ENCODE results near the gene APEH. TPM values are rescaled to one million over a fixed set of nuclear protein-coding genes. Genes with fewer than 3 reads are reported as not detected.

APEH gene
- total and polyA plus RNA-seq, 2 of the 4 experiments (the other 2 are of a cell fraction) = 89.2 to 142 TPM

GRCh38 chr3:49717211-49717958 lies 43.2 kb downstream of the APEH start:
- H3K9me1 ChIP-seq (ENCODE audit: insufficient read depth, low read length) = no peaks in the 10 kb centered on the region; the same call in 1 of the 2 replicates
- no peak overlapping the region for H3K27ac ChIP-seq (ENCODE audit: insufficient read depth, low read length)
- peaks cover 6% of the 10 kb centered on the region for H3K4me1 ChIP-seq (ENCODE audit: control insufficient read depth, insufficient read depth, low read length)
- H3K4me3 ChIP-seq (ENCODE audit: insufficient read depth, low read depth, low read length) = no peak overlapping the region
- peaks cover 28% of the 10 kb centered on the region for H3K36me3 ChIP-seq (ENCODE audit: control insufficient read depth, insufficient read depth, low read length)
- H2BK5ac ChIP-seq (ENCODE audit: low read depth, low read length, poor library complexity, severe bottlenecking) = no peak overlapping the region
- ATAC-seq (ENCODE audit: low read depth) = no peak
- 100% methylated on average over 1 of the region's 14 CpGs; no CpG with 5 or more reads in 1 of the 2 experiments for WGBS, 2 experiments (ENCODE audit: extremely low coverage in 2 of 2, insufficient read length in 1 of 2)
- no peaks in the 10 kb centered on the region for H3K9me3 ChIP-seq (ENCODE audit: control insufficient read depth, insufficient read depth, low read length)
- dilution Hi-C loops (cut with HindIII; ENCODE audit: low sequenced_read_pairs, unreplicated experiment) = no loop called here
- no peak overlapping the region for H4K5ac ChIP-seq (ENCODE audit: low read depth, low read length)
- DNase-seq = no peak
- no peak overlapping the region for H4K8ac ChIP-seq (ENCODE audit: low read depth in 2 of 2, low read length in 2 of 2)
- H3K27me3 ChIP-seq (ENCODE audit: control insufficient read depth, insufficient read depth, low read length) = no peaks in the 10 kb centered on the region
- no peak overlapping the region for H2BK15ac ChIP-seq (ENCODE audit: low read depth, low read length)
- H3K14ac ChIP-seq (replicated peaks; ENCODE audit: low read depth, low read length) = no peak overlapping the region
- no peak overlapping the region for H2AK9ac ChIP-seq (replicated peaks; ENCODE audit: low read depth, low read length, poor library complexity)
- ChIA-PET POLR2A (ENCODE audit: unreplicated experiment) (no interaction called here), CTCF (no interaction called here)
- H3K18ac ChIP-seq (ENCODE audit: low read depth, low read length) = no peak overlapping the region
- intact Hi-C loops (cut with micrococcal nuclease) = no loop called here
- H3K4me2 ChIP-seq (ENCODE audit: low read depth, low read length) = no peak overlapping the region
- H3K79me1 ChIP-seq (ENCODE audit: low read depth in 1 of 2, low read length in 2 of 2) = peaks cover 4 to 27% of the 10 kb centered on the region in 2 experiments; a peak in 3 of 4 replicates
- no peak overlapping the region for H2BK20ac ChIP-seq (ENCODE audit: low read depth, low read length)
- TF ChIP-seq ELK1 (IDR thresholded peaks at IDR 0.05; ENCODE audit: borderline replicate concordance, low read depth, low read length) (no peak), MAZ (IDR thresholded peaks at IDR 0.05; ENCODE audit: borderline replicate concordance, low read depth, low read length) (no peak), FOS (IDR thresholded peaks at IDR 0.05; ENCODE audit: low read depth, low read length) (no peak), MXI1 (IDR thresholded peaks at IDR 0.05; ENCODE audit: borderline replicate concordance, low read depth, low read length) (no peak), RAD21 (IDR thresholded peaks at IDR 0.05; ENCODE audit: low read length) (no peak), SMC3 (IDR thresholded peaks at IDR 0.05; ENCODE audit: low read depth, low read length) (no peak), CEBPB (IDR thresholded peaks at IDR 0.05; ENCODE audit: low read depth, low read length) (no peak), RFX5 (IDR thresholded peaks at IDR 0.05; ENCODE audit: low read depth, low read length) (no peak), USF2 (IDR thresholded peaks at IDR 0.05; ENCODE audit: low read depth, low read length) (no peak)
- no peak overlapping the region for H3K4ac ChIP-seq (ENCODE audit: low read depth, low read length)
- no peak overlapping the region for H4K91ac ChIP-seq (ENCODE audit: insufficient read depth, low read depth, low read length)
- H3K56ac ChIP-seq (ENCODE audit: extremely low read depth, insufficient read depth, low read length) = no peak overlapping the region
- no peak overlapping the region for H2AK5ac ChIP-seq (ENCODE audit: low read depth, low read length)
- no TSS peak for BruUV-seq (replicated peaks)
- no peak overlapping the region for H3K9ac ChIP-seq (ENCODE audit: low read depth, low read length)
- H4K20me1 ChIP-seq (ENCODE audit: insufficient read depth, low read length) = peaks cover 23% of the 10 kb centered on the region
- in situ Hi-C loops (cut with MboI; ENCODE audit: low sequenced_read_pairs) = no loop called here
- no peak overlapping the region for H3K23ac ChIP-seq (ENCODE audit: low read depth, low read length)
- H2BK120ac ChIP-seq (ENCODE audit: low read depth, low read length) = no peak overlapping the region
- no peak overlapping the region for H2AFZ ChIP-seq (replicated peaks; ENCODE audit: low read length, poor library complexity)
